Psoas muscle (tissue), 8 donors: ENCODE results near the gene CNOT2. TPM values are rescaled to one million over a fixed set of nuclear protein-coding genes. Genes with fewer than 3 reads are reported as not detected.

Experiments
- ATAC-seq, 4 donors: fragments of 200-7000 bp; cut with Tn5 transposase; one replicate each; pipeline ENCODE4 v1.9.1; 2020; ENCODE audit warnings: moderate library complexity in 3 of 4, mild to moderate bottlenecking in 2 of 4
- DNase-seq, 2 donors: peaks; one replicate each; pipeline ENCODE4 v3.0.0-alpha.2; 2020
- H3K27ac ChIP-seq: fragments of 200-600 bp; one replicate; pipeline ENCODE4 v1.8.0; 2022
- H3K27me3 ChIP-seq, 3 donors: fragments of 200-600 bp in 1 of 3; one replicate each; pipeline versions ENCODE4 v1.6.1 to v1.8.0; 2013 to 2022; ENCODE audit warnings: low read length in 2 of 3, mild to moderate bottlenecking in 2 of 3, moderate library complexity in 1 of 3; ENCODE audit not compliant: insufficient read depth in 3 of 3
- H3K36me3 ChIP-seq, 2 donors: fragments of 200-600 bp in 1 of 2; one replicate each; pipeline versions ENCODE4 v1.6.1 to v1.8.0; 2013 to 2022; ENCODE audit warnings: low read depth in 1 of 2, mild to moderate bottlenecking in 1 of 2, moderate library complexity in 1 of 2; ENCODE audit not compliant: insufficient read depth in 1 of 2
- H3K4me1 ChIP-seq: fragments of 200-600 bp; one replicate; pipeline ENCODE4 v1.8.0; 2022
- H3K4me3 ChIP-seq: fragments of 200-600 bp; one replicate; pipeline ENCODE4 v1.8.0; 2022; ENCODE audit warnings: mild to moderate bottlenecking
- H3K9me3 ChIP-seq: fragments of 200-600 bp; one replicate; pipeline ENCODE4 v1.8.0; 2022
- WGBS, 3 donors: extraction: QIAGEN DNeasy Blood & Tissue Kit; methylation state at CpG; one replicate each; pipeline versions ENCODE4 v1.1.6 to v1.1.7; 2013; 5-methylcytosine and 5-hydroxymethylcytosine counted together
- intact Hi-C, 2 donors: fragments of 100-400 bp; cut with DNase I; formaldehyde crosslinking; loops; one replicate each; pipeline versions ENCODE4 v1.11.0 to v1.14.2; 2022
- polyA plus RNA-seq, 3 donors: library from polyadenylated mRNA; stranded (reverse); fragments of 200-250 nt; gene quantifications; one replicate each; pipeline ENCODE4 v1.2.3, GENCODE V29; 2013
- total RNA-seq, 4 donors: library from RNA; stranded (reverse); fragmentation: NEBNext Ultra II Directional in 2 of 4; extraction: Animal tissue kit (Norgen Biotek cat#: 25700) in 2 of 4; gene quantifications; one replicate each; pipeline versions ENCODE4 v1.2.1 to v1.2.4, GENCODE V29; 2021 to 2023
- TF ChIP-seq, protein P1 (sequence below): fragments of 200-600 bp; IDR thresholded peaks from one replicate; pipeline ENCODE4 v1.8.0; 2022; ENCODE audit warnings: antibody characterized with exemption
- donor health status: healthy with polysubstance abuse.
- donor health status: DM: no; HTN: no; CAD: no; lungs with moderate emphysema.
- donor health status: Bipolar disorder and iron deficiency.
- donor health status: healthy.
- donor health status: DM: yes; HTN: yes; CAD: no.
- donor health status: DM: no; HTN: no; CAD: no.
- donor health status: DM: no; HTN: no; CAD: no.
- donor health status: DM: yes; HTN: yes; CAD: no.

Gene CNOT2
- total and polyA plus RNA-seq, 7 donors: 28.5 to 46.3 (median 34.7) TPM

DNA sequence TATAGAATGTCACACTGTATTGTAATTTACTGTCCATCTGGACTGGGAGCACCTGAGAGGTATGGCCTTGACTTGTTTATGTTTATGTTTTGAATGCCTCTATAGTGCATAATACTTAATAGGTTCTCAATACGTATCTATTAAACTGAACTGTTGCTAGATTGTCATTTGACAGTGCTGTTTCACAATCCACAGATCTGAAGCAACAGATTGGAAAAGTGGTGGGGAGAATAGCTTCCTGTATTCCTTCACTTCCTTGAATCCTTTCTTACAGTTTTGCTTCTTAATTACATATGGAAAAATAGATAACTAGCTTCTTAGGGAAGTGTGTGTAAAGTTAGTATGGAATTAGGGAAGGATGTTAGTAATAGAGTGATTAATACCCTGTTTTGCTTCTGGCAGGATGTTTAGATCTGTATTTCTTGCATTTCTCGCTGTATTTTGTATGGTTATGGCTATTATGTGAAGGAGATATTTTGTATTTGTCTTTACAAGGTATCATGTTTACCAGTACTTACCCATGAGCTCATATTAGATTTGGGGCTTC lies 4.5 kb downstream of the CNOT2 start:
- Histone ChIP-seq H3K4me3 (no peak overlapping the region), H3K27ac (no peak overlapping the region), H3K4me1 (peaks cover 79% of the 10 kb centered on the region), H3K36me3 (no peaks in the 10 kb centered on the region), H3K27me3 (no peaks in the 10 kb centered on the region), H3K9me3 (no peaks in the 10 kb centered on the region)
- TF ChIP-seq, protein P1, sequence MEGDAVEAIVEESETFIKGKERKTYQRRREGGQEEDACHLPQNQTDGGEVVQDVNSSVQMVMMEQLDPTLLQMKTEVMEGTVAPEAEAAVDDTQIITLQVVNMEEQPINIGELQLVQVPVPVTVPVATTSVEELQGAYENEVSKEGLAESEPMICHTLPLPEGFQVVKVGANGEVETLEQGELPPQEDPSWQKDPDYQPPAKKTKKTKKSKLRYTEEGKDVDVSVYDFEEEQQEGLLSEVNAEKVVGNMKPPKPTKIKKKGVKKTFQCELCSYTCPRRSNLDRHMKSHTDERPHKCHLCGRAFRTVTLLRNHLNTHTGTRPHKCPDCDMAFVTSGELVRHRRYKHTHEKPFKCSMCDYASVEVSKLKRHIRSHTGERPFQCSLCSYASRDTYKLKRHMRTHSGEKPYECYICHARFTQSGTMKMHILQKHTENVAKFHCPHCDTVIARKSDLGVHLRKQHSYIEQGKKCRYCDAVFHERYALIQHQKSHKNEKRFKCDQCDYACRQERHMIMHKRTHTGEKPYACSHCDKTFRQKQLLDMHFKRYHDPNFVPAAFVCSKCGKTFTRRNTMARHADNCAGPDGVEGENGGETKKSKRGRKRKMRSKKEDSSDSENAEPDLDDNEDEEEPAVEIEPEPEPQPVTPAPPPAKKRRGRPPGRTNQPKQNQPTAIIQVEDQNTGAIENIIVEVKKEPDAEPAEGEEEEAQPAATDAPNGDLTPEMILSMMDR: no peak
- no peak for ATAC-seq
- 78 to 88% (median 82%) methylated on average over 2 of the region's 2 CpGs for WGBS, 3 donors
- intact Hi-C loops: no loop called here
- DNase-seq: no peak

DNA sequence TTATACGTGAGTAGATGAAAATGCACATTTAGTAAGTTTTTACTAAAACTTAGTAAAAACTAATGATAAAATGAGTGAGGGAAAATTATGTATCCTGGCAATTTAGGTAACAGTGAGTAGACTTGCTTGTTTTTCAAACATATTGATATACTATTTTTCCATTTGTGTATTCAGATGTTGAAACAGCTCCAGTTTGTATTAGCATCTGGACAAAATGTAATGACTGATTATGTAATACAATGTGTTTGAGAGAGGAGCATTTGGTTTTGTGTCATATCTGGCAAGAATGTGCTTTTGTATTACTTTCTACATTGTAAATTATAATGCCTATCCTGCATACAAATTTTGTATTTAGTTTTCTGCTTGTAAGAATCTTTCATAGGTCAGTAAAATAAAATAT lies 5.6 kb downstream of the CNOT2 start:
- H3K27ac ChIP-seq: no peak overlapping the region
- no peak for ATAC-seq
- intact Hi-C loops: no loop called here
- WGBS, 3 donors: 37 to 69% (median 39%) methylated on average over 1 of the region's 1 CpG
- no peaks in the 10 kb centered on the region for H3K36me3 ChIP-seq
- H3K9me3 ChIP-seq: no peaks in the 10 kb centered on the region
- DNase-seq: no peak
- TF ChIP-seq, protein P1: no peak
- peaks cover 84% of the 10 kb centered on the region for H3K4me1 ChIP-seq
- no peak overlapping the region for H3K4me3 ChIP-seq
- no peaks in the 10 kb centered on the region for H3K27me3 ChIP-seq

DNA sequence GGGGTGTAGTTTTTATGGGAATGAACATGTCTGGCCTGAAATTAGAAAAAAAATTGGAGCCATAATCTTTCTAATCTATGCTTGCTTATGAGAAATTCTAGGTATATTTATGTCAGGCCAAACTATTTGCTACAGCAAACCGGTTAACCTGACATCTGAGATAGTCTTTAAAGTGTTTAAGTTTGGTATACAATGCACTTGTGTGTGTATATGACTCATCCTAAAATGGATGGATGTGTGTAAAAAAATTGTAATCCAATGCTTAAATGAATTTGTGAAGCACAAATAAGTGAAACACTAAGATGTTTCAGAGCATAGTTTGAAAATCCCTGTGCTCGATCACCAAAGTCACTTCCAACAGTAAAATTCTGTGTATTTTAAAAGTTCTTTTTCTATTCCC lies 6.7 kb downstream of the CNOT2 start:
- Histone ChIP-seq H3K4me1 (peaks cover 79% of the 10 kb centered on the region), H3K9me3 (no peaks in the 10 kb centered on the region), H3K27ac (no peak overlapping the region), H3K27me3 (no peaks in the 10 kb centered on the region), H3K36me3 (no peaks in the 10 kb centered on the region), H3K4me3 (peak overlapping the region; percentile 4)
- no peak for ATAC-seq
- TF ChIP-seq, protein P1: no peak
- DNase-seq: no peak
- 37 to 54% (median 37%) methylated on average over 2 of the region's 2 CpGs for WGBS, 3 donors
- intact Hi-C loops: no loop called here

DNA sequence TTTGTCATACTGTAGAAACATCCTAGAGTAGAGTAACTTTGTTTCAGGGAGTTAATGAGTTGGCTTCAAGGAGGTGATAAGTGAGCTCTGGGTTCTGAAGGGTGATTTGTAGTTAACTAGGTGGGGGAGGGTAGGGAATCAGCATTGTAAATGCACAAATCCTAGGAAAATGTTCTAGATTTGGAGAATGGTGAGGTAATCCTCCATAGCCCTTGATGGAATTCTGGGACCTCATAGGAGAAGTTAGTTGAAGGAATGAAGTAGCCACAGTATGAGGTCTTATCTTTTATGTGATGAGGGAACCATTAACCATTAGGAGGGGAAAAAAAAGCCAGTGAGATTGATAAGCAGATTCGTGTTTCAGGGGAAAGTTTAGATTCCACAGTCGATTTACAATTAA lies 8.0 kb downstream of the CNOT2 start:
- no peak for ATAC-seq
- TF ChIP-seq, protein P1: no peak
- no peak for DNase-seq
- Histone ChIP-seq H3K27me3 (no peaks in the 10 kb centered on the region), H3K4me3 (no peak overlapping the region), H3K27ac (no peak overlapping the region), H3K36me3 (no peaks in the 10 kb centered on the region), H3K4me1 (peaks cover 79% of the 10 kb centered on the region), H3K9me3 (no peaks in the 10 kb centered on the region)
- intact Hi-C loops: no loop called here
- 29 to 65% (median 62%) methylated on average over 2 of the region's 2 CpGs for WGBS, 3 donors

DNA sequence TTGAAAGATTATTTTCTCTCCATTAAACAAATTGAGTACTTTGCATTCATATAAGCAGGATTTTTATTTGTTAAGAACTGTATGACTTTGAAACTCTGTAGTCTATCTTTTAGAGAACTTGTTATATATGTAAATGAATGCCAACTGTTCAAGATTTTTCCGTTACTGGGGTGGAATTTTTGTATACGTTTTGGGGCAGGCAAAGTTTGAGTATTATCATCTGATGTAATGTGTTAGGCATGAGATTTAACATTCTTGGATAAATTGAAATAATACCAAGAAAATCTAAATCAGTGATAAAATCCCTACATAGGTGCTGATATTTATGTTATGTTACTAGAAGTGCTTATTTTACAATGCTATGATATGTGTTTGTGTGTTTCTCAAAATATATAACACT lies 8.4 kb downstream of the CNOT2 start:
- Histone ChIP-seq H3K4me1 (peaks cover 77% of the 10 kb centered on the region), H3K27me3 (no peaks in the 10 kb centered on the region), H3K27ac (no peak overlapping the region), H3K36me3 (no peaks in the 10 kb centered on the region), H3K4me3 (no peak overlapping the region), H3K9me3 (no peaks in the 10 kb centered on the region)
- intact Hi-C loops: no loop called here
- ATAC-seq (no peak), DNase-seq (no peak)
- WGBS, 3 donors: 50 to 57% (median 56%) methylated on average over 2 of the region's 2 CpGs
- TF ChIP-seq, protein P1: no peak
